Activated CD4-positive, alpha-beta memory T cell treated with anti-CD3 and anti-CD28 coated beads for 36 hours (primary cell): ENCODE measurements around the gene NEURL1. TPM values are rescaled to one million over a fixed set of nuclear protein-coding genes. Genes with fewer than 3 reads are reported as not detected.

Source experiments
- CTCF ChIA-PET: fragments of 350-600 bp; sonication (Branson Sonifier 250); formaldehyde crosslinking; loops from one replicate; lab custom pipeline; 2021; ENCODE audit warnings: antibody characterized with exemption, inconsistent platforms; lab: Charles Lee
- POLR2A ChIA-PET: fragments of 350-600 bp; sonication (Branson Sonifier 250); formaldehyde crosslinking; loops from one replicate; lab custom pipeline; 2021; ENCODE audit warnings: antibody characterized with exemption; lab: Charles Lee
- DNase-seq: peaks from one replicate; pipeline ENCODE4 v3.0.0-alpha.2; 2020
- H3K27ac Mint-ChIP-seq: one replicate; pipeline ENCODE4 v1.8.0; 2021; ENCODE audit warnings: mixed read lengths
- H3K27me3 Mint-ChIP-seq: one replicate; pipeline ENCODE4 v1.8.0; 2021; ENCODE audit warnings: mixed read lengths
- H3K36me3 Mint-ChIP-seq: one replicate; pipeline ENCODE4 v1.8.0; 2021; ENCODE audit warnings: mixed read lengths
- H3K4me1 Mint-ChIP-seq: one replicate; pipeline ENCODE4 v1.8.0; 2021; ENCODE audit warnings: low read depth, mixed read lengths
- H3K4me3 Mint-ChIP-seq: one replicate; pipeline ENCODE4 v1.8.0; 2021; ENCODE audit warnings: mild to moderate bottlenecking, mixed read lengths
- H3K9me3 Mint-ChIP-seq: one replicate; pipeline ENCODE4 v1.8.0; 2021; ENCODE audit warnings: mixed read lengths
- intact Hi-C: fragments of 100-400 bp; cut with micrococcal nuclease; formaldehyde crosslinking; loops from one replicate; pipeline ENCODE4 v1.15.1; 2023
- total RNA-seq, 2 experiments: library from RNA; stranded (reverse); gene quantifications; one replicate each; pipeline ENCODE4 v1.2.3, GENCODE V29; 2021

Gene NEURL1
- 1 to 10 TPM; 1.8 to 2.4 TPM for total RNA-seq

- Mint-ChIP-seq H3K36me3 (no peaks in the 10 kb centered on the region), H3K4me1 (peaks cover 20% of the 10 kb centered on the region), H3K27ac (no peak within 1 kb of the TSS), H3K4me3 (peak within 1 kb of the TSS; percentile 73), H3K27me3 (peaks cover 42% of the 10 kb centered on the region), H3K9me3 (no peaks in the 10 kb centered on the region)
- CTCF ChIA-PET = interaction anchor here (1.0 to 2.2 kb wide), 6 partner anchors 10 to 77 kb away, joined by 3 to 11 read pairs (median 7); no protein-coding TSS in a partner anchor
- intact Hi-C loops = loop anchor here (1.0 to 5.0 kb wide), 2 partner anchors 11 to 301 kb away; partner anchors contain the start of gene NT5C2
- POLR2A ChIA-PET = interaction anchor here (0.6 to 0.7 kb wide), 3 partner anchors 39 to 125 kb away, joined by 3 read pairs; no protein-coding TSS in a partner anchor
- peak; percentile 43 for DNase-seq
These were observed at the start of gene NEURL1 for GRCh38 chr10:103493362-103493915. Gene NEURL1 (plus strand): TSS chr10:103493705. CDS start chr10:103494388, 683 bp downstream.

GRCh38 chr10:103444478-103444877 lies 49.0 kb upstream of the NEURL1 start:
- no peak for DNase-seq
- intact Hi-C loops = no loop called here
- peaks cover 19% of the 10 kb centered on the region for H3K4me1 Mint-ChIP-seq
- no peaks in the 10 kb centered on the region for H3K9me3 Mint-ChIP-seq
- no peak overlapping the region for H3K4me3 Mint-ChIP-seq
- peaks cover 54% of the 10 kb centered on the region for H3K36me3 Mint-ChIP-seq
- no peak overlapping the region for H3K27ac Mint-ChIP-seq
- POLR2A ChIA-PET = no interaction called here
- H3K27me3 Mint-ChIP-seq = no peaks in the 10 kb centered on the region
- CTCF ChIA-PET = no interaction called here

- Mint-ChIP-seq H3K27ac (no peak overlapping the region), H3K27me3 (no peaks in the 10 kb centered on the region), H3K36me3 (peaks cover 55% of the 10 kb centered on the region), H3K9me3 (no peaks in the 10 kb centered on the region), H3K4me3 (no peak overlapping the region), H3K4me1 (peaks cover 26% of the 10 kb centered on the region)
- POLR2A ChIA-PET = no interaction called here
- CTCF ChIA-PET = no interaction called here
- no peak for DNase-seq
- intact Hi-C loops = no loop called here
These were observed 48.1 kb upstream of the NEURL1 start for GRCh38 chr10:103445366-103445765.

- Mint-ChIP-seq H3K36me3 (peaks cover 58% of the 10 kb centered on the region), H3K27me3 (no peaks in the 10 kb centered on the region), H3K4me1 (peaks cover 33% of the 10 kb centered on the region), H3K27ac (peak overlapping the region; percentile 35), H3K4me3 (no peak overlapping the region), H3K9me3 (no peaks in the 10 kb centered on the region)
- CTCF ChIA-PET = interaction anchor here (0.8 kb wide), 1 partner anchor 40 kb away, joined by 3 read pairs; no protein-coding TSS in a partner anchor
- intact Hi-C loops = no loop called here
- DNase-seq = no peak
- POLR2A ChIA-PET = no interaction called here
These were observed 47.5 kb upstream of the NEURL1 start for GRCh38 chr10:103445767-103446567.

GRCh38 chr10:103447187-103447586 lies 46.3 kb upstream of the NEURL1 start:
- Mint-ChIP-seq H3K27me3 (no peaks in the 10 kb centered on the region), H3K27ac (no peak overlapping the region), H3K4me1 (peaks cover 36% of the 10 kb centered on the region), H3K36me3 (peaks cover 54% of the 10 kb centered on the region), H3K9me3 (no peaks in the 10 kb centered on the region), H3K4me3 (no peak overlapping the region)
- CTCF ChIA-PET = no interaction called here
- no peak for DNase-seq
- POLR2A ChIA-PET = no interaction called here
- intact Hi-C loops = no loop called here

- no peaks in the 10 kb centered on the region for H3K27me3 Mint-ChIP-seq
- peaks cover 46% of the 10 kb centered on the region for H3K36me3 Mint-ChIP-seq
- H3K4me3 Mint-ChIP-seq = no peak overlapping the region
- H3K27ac Mint-ChIP-seq = peak overlapping the region; percentile 63
- CTCF ChIA-PET = no interaction called here
- no peaks in the 10 kb centered on the region for H3K9me3 Mint-ChIP-seq
- no peak for DNase-seq
- POLR2A ChIA-PET = no interaction called here
- intact Hi-C loops = no loop called here
- peaks cover 46% of the 10 kb centered on the region for H3K4me1 Mint-ChIP-seq
These were observed 44.8 kb upstream of the NEURL1 start for GRCh38 chr10:103448746-103449145.

- Mint-ChIP-seq H3K27me3 (no peaks in the 10 kb centered on the region), H3K4me3 (peak overlapping the region; percentile 3), H3K36me3 (peaks cover 39% of the 10 kb centered on the region), H3K4me1 (peaks cover 47% of the 10 kb centered on the region), H3K9me3 (no peaks in the 10 kb centered on the region), H3K27ac (peak overlapping the region; percentile 63)
- DNase-seq = no peak
- ChIA-PET POLR2A (interaction anchor here (0.6 kb wide), 1 partner anchor 14 kb away, joined by 3 read pairs; no protein-coding TSS in a partner anchor), CTCF (interaction anchor here (1.2 to 5.1 kb wide), 4 partner anchors 11 to 37 kb away, joined by 3 to 30 read pairs (median 6); no protein-coding TSS in a partner anchor)
- intact Hi-C loops = no loop called here
These were observed 44.0 kb upstream of the NEURL1 start for GRCh38 chr10:103449208-103450144.

- H3K27ac Mint-ChIP-seq = peak overlapping the region; percentile 91
- H3K27me3 Mint-ChIP-seq = no peaks in the 10 kb centered on the region
- H3K9me3 Mint-ChIP-seq = no peaks in the 10 kb centered on the region
- intact Hi-C loops = no loop called here
- peak overlapping the region; percentile 90 for H3K4me3 Mint-ChIP-seq
- peaks cover 47% of the 10 kb centered on the region for H3K4me1 Mint-ChIP-seq
- peaks cover 36% of the 10 kb centered on the region for H3K36me3 Mint-ChIP-seq
- DNase-seq = no peak
- CTCF ChIA-PET = interaction anchor here (1.0 to 5.1 kb wide), 8 partner anchors 8 to 36 kb away, joined by 3 to 30 read pairs (median 6); no protein-coding TSS in a partner anchor
- POLR2A ChIA-PET = no interaction called here
These were observed 43.3 kb upstream of the NEURL1 start for GRCh38 chr10:103450201-103450695.

GRCh38 chr10:103451091-103451813 lies 42.3 kb upstream of the NEURL1 start:
- peaks cover 47% of the 10 kb centered on the region for H3K4me1 Mint-ChIP-seq
- H3K27me3 Mint-ChIP-seq = no peaks in the 10 kb centered on the region
- ChIA-PET POLR2A (interaction anchor here (1.0 to 1.3 kb wide), 2 partner anchors 11 to 19 kb away, joined by 3 to 5 read pairs; no protein-coding TSS in a partner anchor), CTCF (interaction anchor here (0.8 to 5.1 kb wide), 11 partner anchors 9 to 533 kb away, joined by 3 to 30 read pairs (median 5); partner anchors contain the start of gene CNNM2)
- no peaks in the 10 kb centered on the region for H3K9me3 Mint-ChIP-seq
- peak; percentile 71 for DNase-seq
- H3K36me3 Mint-ChIP-seq = peaks cover 32% of the 10 kb centered on the region
- H3K4me3 Mint-ChIP-seq = peak overlapping the region; percentile 90
- intact Hi-C loops = loop anchor here (1.0 kb wide), 1 partner anchor 31 kb away; no protein-coding TSS in a partner anchor
- peak overlapping the region; percentile 91 for H3K27ac Mint-ChIP-seq

GRCh38 chr10:103451831-103452505 lies 41.5 kb upstream of the NEURL1 start, which contains the start of gene CALHM2:
Gene CALHM2 (minus strand): TSS chr10:103452370. CDS start chr10:103449941, 2,429 bp downstream.
- POLR2A ChIA-PET = interaction anchor here (1.0 to 1.3 kb wide), 2 partner anchors 12 to 19 kb away, joined by 3 to 5 read pairs; no protein-coding TSS in a partner anchor
- Mint-ChIP-seq H3K27me3 (no peaks in the 10 kb centered on the region), H3K4me3 (peak within 1 kb of the TSS; percentile 90), H3K9me3 (no peaks in the 10 kb centered on the region), H3K36me3 (peaks cover 28% of the 10 kb centered on the region), H3K27ac (peak within 1 kb of the TSS; percentile 91), H3K4me1 (peaks cover 44% of the 10 kb centered on the region)
- CTCF ChIA-PET = interaction anchor here (0.7 to 5.1 kb wide), 12 partner anchors 10 to 534 kb away, joined by 3 to 30 read pairs (median 5); partner anchors contain the start of gene CNNM2
- DNase-seq = peak; percentile 75
- intact Hi-C loops = loop anchor here (1.0 kb wide), 2 partner anchors 19 to 30 kb away; no protein-coding TSS in a partner anchor
